DOHH2 (cell line): ENCODE measurements around the gene HCFC1R1.
A peak's percentile ranks its signal among the peaks of the same experiment; 100 is the strongest.

Source experiments
- H3F3A ChIP-seq: fragments of 200-600 bp; sonication (generic), shearing (Covaris generic); 2 replicates; pipeline ENCODE4 v1.6.0; 2016; ENCODE audit warnings: antibody characterized with exemption, mild to moderate bottlenecking; ENCODE audit not compliant: control insufficient read depth, insufficient read depth
- H3K27ac ChIP-seq: fragments of 200-600 bp; sonication (generic); 2 replicates; pipeline ENCODE4 v1.5.1; 2014; ENCODE audit warnings: low read depth, mild to moderate bottlenecking, low read length, moderate library complexity
- H3K27me3 ChIP-seq: fragments of 200-600 bp; sonication (generic); 2 replicates; pipeline ENCODE4 v1.6.1; 2014; ENCODE audit warnings: mild to moderate bottlenecking, low read length, mixed read lengths; ENCODE audit not compliant: control insufficient read depth
- H3K36me3 ChIP-seq: fragments of 200-600 bp; sonication (generic); 2 replicates; pipeline ENCODE4 v1.6.1; 2014; ENCODE audit warnings: mild to moderate bottlenecking, low read length, moderate library complexity, mixed read lengths; ENCODE audit not compliant: control insufficient read depth
- H3K4me1 ChIP-seq: fragments of 200-600 bp; sonication (generic); 2 replicates; pipeline ENCODE4 v1.6.1; 2014; ENCODE audit warnings: mild to moderate bottlenecking, low read length, mixed read lengths; ENCODE audit not compliant: control insufficient read depth
- H3K4me2 ChIP-seq: fragments of 200-600 bp; sonication (generic); 2 replicates; pipeline ENCODE4 v1.6.0; 2014; ENCODE audit warnings: mild to moderate bottlenecking, low read length, moderate library complexity
- H3K4me3 ChIP-seq: fragments of 200-600 bp; sonication (generic); 2 replicates; pipeline ENCODE4 v1.5.1; 2014; ENCODE audit warnings: mild to moderate bottlenecking, low read length, mixed read lengths
- H3K79me2 ChIP-seq: fragments of 200-600 bp; sonication (generic); 2 replicates; pipeline ENCODE4 v1.6.1; 2014; ENCODE audit warnings: mild to moderate bottlenecking, low read length, mixed read lengths; ENCODE audit not compliant: control insufficient read depth
- H3K9me2 ChIP-seq: fragments of 200-600 bp; sonication (generic); replicated peaks from 2 replicates; pipeline ENCODE4 v1.6.1; 2014; ENCODE audit warnings: mild to moderate bottlenecking, low read length, mixed read lengths; ENCODE audit not compliant: control insufficient read depth
- H3K9me3 ChIP-seq: fragments of 200-600 bp; sonication (generic); 2 replicates; pipeline ENCODE4 v1.6.1; 2014; ENCODE audit warnings: antibody characterized with exemption, low read length, mixed read lengths; ENCODE audit not compliant: control insufficient read depth, insufficient read depth
- H4K20me1 ChIP-seq: fragments of 200-600 bp; sonication (generic); 2 replicates; pipeline ENCODE4 v1.6.0; 2014; ENCODE audit warnings: low read depth, mild to moderate bottlenecking, antibody characterized with exemption, low read length, moderate library complexity; ENCODE audit not compliant: control insufficient read depth, insufficient read depth
- EZH2phosphoT487 ChIP-seq: fragments of 200-600 bp; sonication (generic); IDR thresholded peaks from 2 replicates; pipeline ENCODE4 v1.6.1; 2017; ENCODE audit warnings: borderline replicate concordance, mild to moderate bottlenecking, antibody characterized with exemption, low read length, moderate library complexity, mixed read lengths
- TF ChIP-seq, protein P1 (sequence below): fragments of 200-600 bp; sonication (generic); IDR thresholded peaks from one replicate; pipeline ENCODE4 v1.5.1; 2014; ENCODE audit warnings: antibody characterized with exemption, mild to moderate bottlenecking, low read depth, low read length; ENCODE audit not compliant: poor library complexity, severe bottlenecking

The HCFC1R1 gene

GRCh38 chr16:3029491-3030221, 5.9 kb upstream of the HCFC1R1 start:
- no peak overlapping the region for H3K4me3 ChIP-seq
- no peak overlapping the region for H3K27ac ChIP-seq
- H3K36me3 ChIP-seq = peaks cover 19% of the 10 kb centered on the region
- H4K20me1 ChIP-seq = no peaks in the 10 kb centered on the region; the same call in 1 of the 2 replicates
- 0 out of 2 replicates have a peak, but pooled peaks cover 2% of the 10 kb centered on the region for H3F3A ChIP-seq
- H3K79me2 ChIP-seq = peaks cover 5% of the 10 kb centered on the region
- H3K4me1 ChIP-seq = peaks cover 16% of the 10 kb centered on the region
- H3K9me3 ChIP-seq = no peaks in the 10 kb centered on the region
- no peak overlapping the region for H3K4me2 ChIP-seq
- H3K27me3 ChIP-seq = peaks cover 52% of the 10 kb centered on the region
- no peaks in the 10 kb centered on the region for H3K9me2 ChIP-seq
- TF ChIP-seq EZH2phosphoT487 = no peak
- TF ChIP-seq, protein P1, sequence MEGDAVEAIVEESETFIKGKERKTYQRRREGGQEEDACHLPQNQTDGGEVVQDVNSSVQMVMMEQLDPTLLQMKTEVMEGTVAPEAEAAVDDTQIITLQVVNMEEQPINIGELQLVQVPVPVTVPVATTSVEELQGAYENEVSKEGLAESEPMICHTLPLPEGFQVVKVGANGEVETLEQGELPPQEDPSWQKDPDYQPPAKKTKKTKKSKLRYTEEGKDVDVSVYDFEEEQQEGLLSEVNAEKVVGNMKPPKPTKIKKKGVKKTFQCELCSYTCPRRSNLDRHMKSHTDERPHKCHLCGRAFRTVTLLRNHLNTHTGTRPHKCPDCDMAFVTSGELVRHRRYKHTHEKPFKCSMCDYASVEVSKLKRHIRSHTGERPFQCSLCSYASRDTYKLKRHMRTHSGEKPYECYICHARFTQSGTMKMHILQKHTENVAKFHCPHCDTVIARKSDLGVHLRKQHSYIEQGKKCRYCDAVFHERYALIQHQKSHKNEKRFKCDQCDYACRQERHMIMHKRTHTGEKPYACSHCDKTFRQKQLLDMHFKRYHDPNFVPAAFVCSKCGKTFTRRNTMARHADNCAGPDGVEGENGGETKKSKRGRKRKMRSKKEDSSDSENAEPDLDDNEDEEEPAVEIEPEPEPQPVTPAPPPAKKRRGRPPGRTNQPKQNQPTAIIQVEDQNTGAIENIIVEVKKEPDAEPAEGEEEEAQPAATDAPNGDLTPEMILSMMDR = no peak

GRCh38 chr16:3028716-3029319, 5.1 kb upstream of the HCFC1R1 start:
- Histone ChIP-seq H3K27me3 (peaks cover 43% of the 10 kb centered on the region), H3K36me3 (peaks cover 19% of the 10 kb centered on the region), H4K20me1 (no peaks in the 10 kb centered on the region; the same call in 1 of the 2 replicates), H3F3A (0 out of 2 replicates have a peak, but pooled peaks cover 2% of the 10 kb centered on the region), H3K4me2 (peak overlapping the region; percentile 28; the same call in 1 of the 2 replicates), H3K4me3 (no peak overlapping the region), H3K9me2 (no peaks in the 10 kb centered on the region), H3K4me1 (peaks cover 16% of the 10 kb centered on the region), H3K9me3 (no peaks in the 10 kb centered on the region), H3K27ac (no peak overlapping the region), H3K79me2 (peaks cover 5% of the 10 kb centered on the region)
- no peak for TF ChIP-seq EZH2phosphoT487
- TF ChIP-seq, protein P1 = no peak

DNA sequence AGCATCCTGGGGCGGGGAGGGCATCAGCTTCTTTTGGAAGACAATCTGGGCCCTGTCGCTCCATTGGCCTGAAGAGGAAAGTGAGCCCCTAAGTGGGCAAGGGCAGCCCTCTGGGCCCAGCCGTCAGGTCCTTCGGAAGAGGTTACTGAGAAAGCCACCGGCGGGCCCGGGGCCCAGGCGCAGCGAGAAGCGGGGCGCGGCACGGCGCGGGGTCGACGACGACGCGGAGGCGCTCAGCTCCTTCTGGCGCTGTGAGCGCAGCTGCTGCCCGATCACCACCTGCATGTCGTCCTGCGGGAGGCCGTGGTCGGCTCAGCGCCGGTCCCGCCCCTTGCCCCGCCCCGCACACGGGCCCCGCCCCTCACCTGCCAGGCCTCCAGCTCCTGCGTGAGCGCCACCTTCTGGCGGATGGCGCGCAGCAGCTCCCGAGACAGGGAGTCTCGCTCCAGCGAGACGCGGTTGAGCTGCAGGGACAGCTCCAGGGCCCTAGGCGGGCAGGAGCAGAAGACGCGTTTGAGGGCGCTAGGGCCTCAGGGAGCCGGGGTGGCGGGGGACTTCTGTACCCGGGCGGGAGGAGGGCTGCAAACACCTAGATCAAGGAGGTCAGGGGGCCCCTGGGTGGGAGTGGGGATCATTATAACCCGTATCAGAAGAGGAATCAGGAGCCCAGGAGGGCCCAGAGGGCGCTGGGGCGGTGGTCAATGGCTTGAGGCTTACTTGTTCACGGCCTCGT, 4.4 kb upstream of the HCFC1R1 start:
- peak overlapping the region; percentile 55 for H3K4me2 ChIP-seq
- H3K9me3 ChIP-seq = no peaks in the 10 kb centered on the region
- H3K9me2 ChIP-seq = no peaks in the 10 kb centered on the region
- no peaks in the 10 kb centered on the region; the same call in 1 of the 2 replicates for H4K20me1 ChIP-seq
- peaks cover 5% of the 10 kb centered on the region for H3K79me2 ChIP-seq
- peaks cover 19% of the 10 kb centered on the region for H3K36me3 ChIP-seq
- H3K4me1 ChIP-seq = peaks cover 21% of the 10 kb centered on the region
- H3K27me3 ChIP-seq = peaks cover 37% of the 10 kb centered on the region
- H3K4me3 ChIP-seq = peak overlapping the region; percentile 33
- no peak overlapping the region for H3K27ac ChIP-seq
- TF ChIP-seq EZH2phosphoT487 = no peak
- TF ChIP-seq, protein P1 = peak; percentile 75
- 0 out of 2 replicates have a peak, but pooled peaks cover 2% of the 10 kb centered on the region for H3F3A ChIP-seq
